Gastroesophageal sphincter (tissue), 4 donors: ENCODE results near the gene KRT2. TPM values are rescaled to one million over a fixed set of nuclear protein-coding genes. Genes with fewer than 3 reads are reported as not detected.

Source experiments
- ATAC-seq: fragments of 150-250 bp; one replicate; pipeline ENCODE4 v1.9.1; 2016; ENCODE audit warnings: mild to moderate bottlenecking, moderate library complexity
- H3K27ac ChIP-seq, 4 donors: fragments of 200-600 bp; sonication (generic) in 3 of 4; 1 replicate in 3 of 4; 2 replicates in 1 of 4; pipeline ENCODE4 v1.5.1; 2016 to 2019
- H3K27me3 ChIP-seq: fragments of 200-600 bp; sonication (generic); one replicate; pipeline ENCODE4 v1.5.1; 2019
- H3K36me3 ChIP-seq, 2 donors: fragments of 200-600 bp; sonication (generic); one replicate each; pipeline ENCODE4 v1.5.1; 2019; ENCODE audit warnings: control low read depth in 1 of 2
- H3K4me1 ChIP-seq, 3 donors: fragments of 200-600 bp; sonication (generic); 1 replicate in 2 of 3; 2 replicates in 1 of 3; pipeline ENCODE4 v1.5.1; 2016 to 2019; ENCODE audit warnings: control low read depth in 2 of 3
- H3K4me3 ChIP-seq, 2 donors: fragments of 200-600 bp; sonication (generic); one replicate each; pipeline ENCODE4 v1.5.1; 2019; ENCODE audit warnings: mild to moderate bottlenecking in 1 of 2, moderate library complexity in 1 of 2
- H3K9me3 ChIP-seq, 3 donors: fragments of 200-600 bp; sonication (generic); one replicate each; pipeline ENCODE4 v1.5.1; 2017 to 2019; ENCODE audit warnings: control low read depth in 2 of 3
- EP300 ChIP-seq: sonication (generic); formaldehyde crosslinking; IDR thresholded peaks from one replicate; pipeline ENCODE4 v1.6.1; 2017; ENCODE audit warnings: antibody characterized with exemption, mild to moderate bottlenecking
- POLR2A ChIP-seq, 2 donors: fragments of 450-650 bp; IDR thresholded peaks; one replicate each; pipeline ENCODE4 v1.6.1; 2017; ENCODE audit warnings: antibody characterized with exemption in 2 of 2, mild to moderate bottlenecking in 2 of 2, moderate library complexity in 1 of 2
- POLR2AphosphoS5 ChIP-seq: sonication (generic); formaldehyde crosslinking; IDR thresholded peaks from one replicate; pipeline ENCODE4 v1.6.1; 2017; ENCODE audit warnings: antibody characterized with exemption
- WGBS, 2 donors: methylation state at CpG; one replicate each; pipeline ENCODE4 v1.1.5; 2018; ENCODE audit warnings: low coverage in 1 of 2; 5-methylcytosine and 5-hydroxymethylcytosine counted together
- total RNA-seq, 4 donors: library from RNA; depleted of rRNA; stranded (reverse); fragments of >200 nt; gene quantifications; one replicate each; pipeline ENCODE4 v1.1.0, GENCODE V29; 2016
- TF ChIP-seq, protein P1 (sequence below), 4 experiments: fragments of 200-600 bp in 2 of 4; fragments of 450-650 bp in 2 of 4; sonication (generic) in 1 of 4; IDR thresholded peaks; one replicate each; pipeline ENCODE4 v1.5.1; 2017 to 2019; ENCODE audit warnings: antibody characterized with exemption in 4 of 4, mild to moderate bottlenecking in 2 of 4, moderate library complexity in 2 of 4

The KRT2 gene
- total RNA-seq, 4 donors from 2014 or later: not detected

DNA sequence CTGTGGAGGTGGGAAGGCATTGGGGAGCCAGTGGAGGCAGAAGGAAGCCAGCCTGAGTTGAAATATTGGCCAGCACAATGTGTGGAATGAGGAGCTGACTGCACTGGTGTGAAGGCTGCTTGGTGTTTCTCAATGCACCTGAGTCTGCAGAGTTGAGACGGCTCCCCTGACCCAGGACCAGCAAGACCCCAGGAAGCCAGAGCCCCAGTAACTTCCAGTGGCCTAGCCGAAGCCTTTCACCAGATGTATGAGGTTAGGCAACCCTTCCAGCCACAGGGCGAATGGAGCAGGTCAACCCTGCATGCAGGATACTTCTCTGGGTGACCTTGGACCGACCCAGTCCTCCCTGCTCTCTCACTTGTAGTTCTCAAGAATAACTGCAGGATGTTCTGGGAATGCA lies 20.7 kb downstream of the KRT2 start:
- ATAC-seq: no peak
- Histone ChIP-seq H3K9me3 (no peaks in the 10 kb centered on the region), H3K27ac (no peak overlapping the region), H3K27me3 (no peaks in the 10 kb centered on the region), H3K36me3 (no peaks in the 10 kb centered on the region), H3K4me3 (no peak overlapping the region), H3K4me1 (peaks cover 0 to 14% (median 0%) of the 10 kb centered on the region in 3 donors)
- TF ChIP-seq, protein P1, sequence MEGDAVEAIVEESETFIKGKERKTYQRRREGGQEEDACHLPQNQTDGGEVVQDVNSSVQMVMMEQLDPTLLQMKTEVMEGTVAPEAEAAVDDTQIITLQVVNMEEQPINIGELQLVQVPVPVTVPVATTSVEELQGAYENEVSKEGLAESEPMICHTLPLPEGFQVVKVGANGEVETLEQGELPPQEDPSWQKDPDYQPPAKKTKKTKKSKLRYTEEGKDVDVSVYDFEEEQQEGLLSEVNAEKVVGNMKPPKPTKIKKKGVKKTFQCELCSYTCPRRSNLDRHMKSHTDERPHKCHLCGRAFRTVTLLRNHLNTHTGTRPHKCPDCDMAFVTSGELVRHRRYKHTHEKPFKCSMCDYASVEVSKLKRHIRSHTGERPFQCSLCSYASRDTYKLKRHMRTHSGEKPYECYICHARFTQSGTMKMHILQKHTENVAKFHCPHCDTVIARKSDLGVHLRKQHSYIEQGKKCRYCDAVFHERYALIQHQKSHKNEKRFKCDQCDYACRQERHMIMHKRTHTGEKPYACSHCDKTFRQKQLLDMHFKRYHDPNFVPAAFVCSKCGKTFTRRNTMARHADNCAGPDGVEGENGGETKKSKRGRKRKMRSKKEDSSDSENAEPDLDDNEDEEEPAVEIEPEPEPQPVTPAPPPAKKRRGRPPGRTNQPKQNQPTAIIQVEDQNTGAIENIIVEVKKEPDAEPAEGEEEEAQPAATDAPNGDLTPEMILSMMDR (IDR thresholded peaks at IDR 0.05): no peak
- no peak for TF ChIP-seq EP300
- 65 to 74% methylated on average over 2 of the region's 4 CpGs for WGBS, 2 donors

DNA sequence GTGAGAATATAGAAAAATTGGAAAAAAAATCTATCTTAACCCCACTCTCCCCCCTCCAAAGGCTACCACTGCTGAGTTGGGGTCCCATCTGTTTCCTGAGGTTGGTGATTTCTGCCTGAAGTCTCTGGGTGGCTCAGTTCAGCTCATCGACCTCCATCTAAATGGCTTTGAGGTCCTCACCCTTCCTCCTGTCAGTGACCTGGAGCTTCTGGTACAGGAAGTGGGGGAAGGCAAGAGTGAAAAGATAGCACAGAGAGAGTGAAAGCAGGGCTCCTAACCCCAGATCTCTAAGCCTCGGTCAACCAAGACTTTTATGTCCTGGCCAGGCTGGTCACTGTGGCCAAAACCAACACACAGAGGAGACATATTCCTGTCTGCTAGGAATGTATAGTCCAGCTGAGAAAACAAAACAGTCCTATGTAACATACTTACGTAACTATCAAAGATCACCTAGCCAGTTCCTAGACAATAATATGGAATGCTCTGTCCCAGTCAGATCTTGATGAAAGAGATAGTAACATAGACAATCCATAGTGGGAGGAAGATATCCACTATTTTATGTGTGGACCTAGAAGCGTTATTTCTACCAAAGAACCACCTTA lies 21.3 kb downstream of the KRT2 start:
- Histone ChIP-seq H3K9me3 (no peaks in the 10 kb centered on the region), H3K4me3 (no peak overlapping the region), H3K27ac (no peak overlapping the region), H3K27me3 (no peaks in the 10 kb centered on the region), H3K4me1 (peaks cover 0 to 8% (median 0%) of the 10 kb centered on the region in 3 donors), H3K36me3 (no peaks in the 10 kb centered on the region)
- WGBS, 2 donors: 65 to 91% methylated on average over 2 to 3 of the region's 4 CpGs
- no peak for TF ChIP-seq POLR2AphosphoS5
- TF ChIP-seq, protein P1 (IDR thresholded peaks at IDR 0.05): no peak
- no peak for TF ChIP-seq EP300
- no peak for TF ChIP-seq POLR2A (IDR thresholded peaks at IDR 0.05)
- ATAC-seq: no peak

DNA sequence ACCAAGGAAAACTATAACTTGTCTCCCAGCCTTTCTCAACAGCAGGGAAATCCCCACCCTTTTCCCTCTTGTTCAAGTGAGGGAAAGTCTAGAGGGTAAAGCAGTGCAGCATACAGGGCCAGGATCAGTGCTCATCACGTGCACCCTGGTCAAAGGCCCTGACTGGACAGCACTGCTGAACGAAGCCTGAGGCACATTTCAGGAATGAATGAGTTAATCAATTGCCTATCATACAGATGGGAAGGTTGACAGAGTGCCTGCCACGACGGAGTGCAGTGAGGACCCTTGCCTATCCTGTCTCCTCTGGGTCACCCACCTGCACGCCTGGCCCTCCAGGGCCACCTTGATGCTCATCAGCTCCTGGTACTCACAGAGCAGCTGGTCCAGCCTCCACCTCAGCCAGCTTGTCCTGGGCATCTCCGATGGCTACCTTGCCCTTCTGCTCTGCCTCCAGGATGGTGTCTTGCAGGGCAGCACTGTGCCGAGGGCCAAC lies 22.0 kb downstream of the KRT2 start:
- 82% methylated on average over 3 of the region's 7 CpGs; no CpG with 5 or more reads in 1 of the 2 donors for WGBS, 2 donors

DNA sequence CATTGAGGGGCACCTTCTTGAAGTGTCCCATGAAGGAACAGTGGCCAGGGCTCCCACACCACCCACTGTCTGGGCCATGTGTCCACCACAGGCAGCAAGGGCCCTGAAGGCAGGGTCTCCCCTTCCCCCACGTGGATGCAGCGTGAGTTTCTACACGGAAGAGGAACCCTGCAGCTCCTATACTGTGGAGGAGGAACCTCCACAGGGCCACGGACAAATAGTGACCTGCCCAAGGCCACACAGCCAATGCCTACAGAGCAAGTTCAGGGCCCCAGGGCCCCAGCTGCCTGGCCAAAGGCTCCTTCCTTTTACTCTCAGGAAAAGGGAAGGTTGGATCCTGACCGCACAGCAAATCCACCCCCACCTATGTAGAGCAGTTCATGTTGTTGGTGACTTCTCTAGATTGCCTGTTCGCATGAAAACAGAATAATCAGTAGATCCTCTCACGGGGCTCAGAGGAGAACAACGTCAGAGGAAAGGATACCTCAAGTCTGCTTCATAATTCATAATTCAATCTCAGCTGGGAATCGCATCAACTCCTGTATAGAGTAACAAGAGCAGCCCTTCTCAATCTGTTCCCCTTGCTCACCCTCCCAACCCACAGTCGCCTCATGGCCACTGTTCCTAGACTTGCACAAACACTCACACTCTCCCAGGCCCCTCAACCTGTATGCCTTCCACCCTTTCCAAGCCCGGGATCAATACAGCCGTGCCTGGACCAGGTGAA lies 22.6 kb downstream of the KRT2 start:
- H3K36me3 ChIP-seq: no peaks in the 10 kb centered on the region
- WGBS, 2 donors: 58 to 72% methylated on average over 4 to 7 of the region's 12 CpGs
- no peaks in the 10 kb centered on the region for H3K27me3 ChIP-seq
- H3K4me3 ChIP-seq: no peak overlapping the region
- H3K27ac ChIP-seq: no peak overlapping the region
- ATAC-seq: no peak
- peaks cover 0 to 4% (median 0%) of the 10 kb centered on the region in 3 donors for H3K4me1 ChIP-seq
- TF ChIP-seq, protein P1 (IDR thresholded peaks at IDR 0.05): no peak
- no peaks in the 10 kb centered on the region for H3K9me3 ChIP-seq

More for the DNA sequence above, 22.0 kb downstream of the KRT2 start:
- Histone ChIP-seq H3K4me3 (no peak overlapping the region), H3K36me3 (no peaks in the 10 kb centered on the region), H3K4me1 (peaks cover 0 to 7% (median 0%) of the 10 kb centered on the region in 3 donors), H3K27me3 (no peaks in the 10 kb centered on the region), H3K27ac (no peak overlapping the region), H3K9me3 (no peaks in the 10 kb centered on the region)
- no peak for ATAC-seq
- TF ChIP-seq POLR2A (IDR thresholded peaks at IDR 0.05) (no peak), EP300 (no peak), POLR2AphosphoS5 (no peak)
- TF ChIP-seq, protein P1 (IDR thresholded peaks at IDR 0.05): no peak

DNA sequence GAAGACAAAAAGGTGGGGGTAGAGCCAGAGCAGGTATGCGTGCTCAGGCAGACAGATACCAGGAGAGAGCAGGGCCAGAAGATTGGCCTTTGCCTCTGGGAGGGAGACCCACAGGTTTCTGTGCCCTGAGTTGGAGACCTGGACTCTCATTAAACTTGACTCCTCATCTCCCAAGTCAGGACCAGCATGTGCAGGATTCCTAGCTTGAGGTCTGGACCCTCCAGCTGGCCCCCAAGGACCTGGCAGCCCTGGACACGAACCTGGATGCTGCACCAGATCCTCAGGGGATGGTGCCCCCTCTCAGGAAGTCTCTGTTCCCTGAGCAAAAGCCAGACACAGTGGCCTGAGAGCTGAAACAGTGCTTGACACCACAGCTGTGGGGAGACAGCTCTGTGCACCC lies 23.2 kb downstream of the KRT2 start:
- no peaks in the 10 kb centered on the region for H3K9me3 ChIP-seq

More for the DNA sequence above, 23.2 kb downstream of the KRT2 start:
- WGBS, 2 donors: 88 to 92% methylated on average over 1 of the region's 2 CpGs
- no peak for ATAC-seq
- H3K4me3 ChIP-seq: no peak overlapping the region
- no peaks in the 10 kb centered on the region for H3K27me3 ChIP-seq
- H3K4me1 ChIP-seq: no peaks in the 10 kb centered on the region
- H3K27ac ChIP-seq: no peak overlapping the region
- H3K36me3 ChIP-seq: no peaks in the 10 kb centered on the region
- TF ChIP-seq POLR2A (IDR thresholded peaks at IDR 0.05) (no peak), POLR2AphosphoS5 (no peak), EP300 (no peak)
- TF ChIP-seq, protein P1 (IDR thresholded peaks at IDR 0.05): no peak
